Liver (tissue), 3 donors: ENCODE data around the gene RCL1.

Source experiments
- ATF3 ChIP-seq: IDR thresholded peaks from 2 replicates; pipeline ENCODE4 v1.6.1; 2016; ENCODE audit warnings: antibody characterized with exemption
- CTCF ChIP-seq: fragments of 150-350 bp; IDR thresholded peaks from 2 replicates; pipeline ENCODE4 v1.5.1; 2017; ENCODE audit warnings: improper control_type of control experiment, low read depth, low read length; ENCODE audit not compliant: missing input control
- GABPA ChIP-seq, 2 donors: IDR thresholded peaks in 1 of 2; conservative IDR thresholded peaks in 1 of 2; 2 replicates each; pipeline ENCODE4 v1.6.1; 2016; ENCODE audit warnings: antibody characterized with exemption in 2 of 2, mild to moderate bottlenecking in 1 of 2, moderate library complexity in 1 of 2
- HNF4G ChIP-seq: IDR thresholded peaks from 2 replicates; pipeline ENCODE4 v1.6.1; 2016; ENCODE audit warnings: antibody characterized with exemption
- JUND ChIP-seq, 2 donors: IDR thresholded peaks; 2 replicates each; pipeline ENCODE4 v1.6.1; 2016; ENCODE audit warnings: antibody characterized with exemption in 2 of 2
- MAX ChIP-seq: IDR thresholded peaks from 2 replicates; pipeline ENCODE4 v1.6.1; 2016; ENCODE audit warnings: antibody characterized with exemption
- RAD21 ChIP-seq, 2 donors: IDR thresholded peaks; 2 replicates each; pipeline ENCODE4 v1.6.1; 2016; ENCODE audit warnings: antibody characterized with exemption in 2 of 2, mild to moderate bottlenecking in 2 of 2
- RXRA ChIP-seq, 2 donors: IDR thresholded peaks; 2 replicates each; pipeline ENCODE4 v1.6.1; 2017 to 2018; ENCODE audit warnings: antibody characterized with exemption in 2 of 2, mild to moderate bottlenecking in 1 of 2
- SP1 ChIP-seq: IDR thresholded peaks from 2 replicates; pipeline ENCODE4 v1.6.1; 2018; ENCODE audit warnings: antibody characterized with exemption, mild to moderate bottlenecking
- TAF1 ChIP-seq: conservative IDR thresholded peaks from 2 replicates; pipeline ENCODE4 v1.6.1; 2016; ENCODE audit warnings: antibody characterized with exemption, mild to moderate bottlenecking
- YY1 ChIP-seq: IDR thresholded peaks from 2 replicates; pipeline ENCODE4 v1.6.1; 2016; ENCODE audit warnings: antibody characterized with exemption, mild to moderate bottlenecking
- TF ChIP-seq, protein P1 (sequence below): IDR thresholded peaks from 2 replicates; pipeline ENCODE4 v1.6.1; 2016; ENCODE audit warnings: antibody characterized with exemption, mild to moderate bottlenecking
- TF ChIP-seq, protein P2 (sequence below): IDR thresholded peaks from 2 replicates; pipeline ENCODE4 v1.6.1; 2016; ENCODE audit warnings: antibody characterized with exemption
- donor health status: healthy.
- donor health status: healthy.

- no peak for TF ChIP-seq CTCF
- no peak for TF ChIP-seq ATF3
- TF ChIP-seq, protein P1, sequence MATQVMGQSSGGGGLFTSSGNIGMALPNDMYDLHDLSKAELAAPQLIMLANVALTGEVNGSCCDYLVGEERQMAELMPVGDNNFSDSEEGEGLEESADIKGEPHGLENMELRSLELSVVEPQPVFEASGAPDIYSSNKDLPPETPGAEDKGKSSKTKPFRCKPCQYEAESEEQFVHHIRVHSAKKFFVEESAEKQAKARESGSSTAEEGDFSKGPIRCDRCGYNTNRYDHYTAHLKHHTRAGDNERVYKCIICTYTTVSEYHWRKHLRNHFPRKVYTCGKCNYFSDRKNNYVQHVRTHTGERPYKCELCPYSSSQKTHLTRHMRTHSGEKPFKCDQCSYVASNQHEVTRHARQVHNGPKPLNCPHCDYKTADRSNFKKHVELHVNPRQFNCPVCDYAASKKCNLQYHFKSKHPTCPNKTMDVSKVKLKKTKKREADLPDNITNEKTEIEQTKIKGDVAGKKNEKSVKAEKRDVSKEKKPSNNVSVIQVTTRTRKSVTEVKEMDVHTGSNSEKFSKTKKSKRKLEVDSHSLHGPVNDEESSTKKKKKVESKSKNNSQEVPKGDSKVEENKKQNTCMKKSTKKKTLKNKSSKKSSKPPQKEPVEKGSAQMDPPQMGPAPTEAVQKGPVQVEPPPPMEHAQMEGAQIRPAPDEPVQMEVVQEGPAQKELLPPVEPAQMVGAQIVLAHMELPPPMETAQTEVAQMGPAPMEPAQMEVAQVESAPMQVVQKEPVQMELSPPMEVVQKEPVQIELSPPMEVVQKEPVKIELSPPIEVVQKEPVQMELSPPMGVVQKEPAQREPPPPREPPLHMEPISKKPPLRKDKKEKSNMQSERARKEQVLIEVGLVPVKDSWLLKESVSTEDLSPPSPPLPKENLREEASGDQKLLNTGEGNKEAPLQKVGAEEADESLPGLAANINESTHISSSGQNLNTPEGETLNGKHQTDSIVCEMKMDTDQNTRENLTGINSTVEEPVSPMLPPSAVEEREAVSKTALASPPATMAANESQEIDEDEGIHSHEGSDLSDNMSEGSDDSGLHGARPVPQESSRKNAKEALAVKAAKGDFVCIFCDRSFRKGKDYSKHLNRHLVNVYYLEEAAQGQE, result no peak
- TF ChIP-seq RAD21 (IDR thresholded peaks at IDR 0.05), result no peak
- TF ChIP-seq RXRA (IDR thresholded peaks at IDR 0.05), result no peak
- TF ChIP-seq YY1, result no peak
- no peak for TF ChIP-seq HNF4G
- TF ChIP-seq GABPA (IDR thresholded peaks at IDR 0.05 in 1 of 2, conservative IDR thresholded peaks at IDR 0.05 in 1 of 2), result no peak
- TF ChIP-seq SP1, result no peak
- no peak for TF ChIP-seq TAF1
- TF ChIP-seq, protein P2, sequence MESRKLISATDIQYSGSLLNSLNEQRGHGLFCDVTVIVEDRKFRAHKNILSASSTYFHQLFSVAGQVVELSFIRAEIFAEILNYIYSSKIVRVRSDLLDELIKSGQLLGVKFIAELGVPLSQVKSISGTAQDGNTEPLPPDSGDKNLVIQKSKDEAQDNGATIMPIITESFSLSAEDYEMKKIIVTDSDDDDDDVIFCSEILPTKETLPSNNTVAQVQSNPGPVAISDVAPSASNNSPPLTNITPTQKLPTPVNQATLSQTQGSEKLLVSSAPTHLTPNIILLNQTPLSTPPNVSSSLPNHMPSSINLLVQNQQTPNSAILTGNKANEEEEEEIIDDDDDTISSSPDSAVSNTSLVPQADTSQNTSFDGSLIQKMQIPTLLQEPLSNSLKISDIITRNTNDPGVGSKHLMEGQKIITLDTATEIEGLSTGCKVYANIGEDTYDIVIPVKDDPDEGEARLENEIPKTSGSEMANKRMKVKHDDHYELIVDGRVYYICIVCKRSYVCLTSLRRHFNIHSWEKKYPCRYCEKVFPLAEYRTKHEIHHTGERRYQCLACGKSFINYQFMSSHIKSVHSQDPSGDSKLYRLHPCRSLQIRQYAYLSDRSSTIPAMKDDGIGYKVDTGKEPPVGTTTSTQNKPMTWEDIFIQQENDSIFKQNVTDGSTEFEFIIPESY, result no peak
- TF ChIP-seq JUND (IDR thresholded peaks at IDR 0.05), result no peak
- no peak for TF ChIP-seq MAX
These were observed 11.8 kb downstream of the RCL1 start for GRCh38 chr9:4804531-4805016.
